Measurements from ENCODE around the gene RAB8B.

Gene RAB8B

DNA sequence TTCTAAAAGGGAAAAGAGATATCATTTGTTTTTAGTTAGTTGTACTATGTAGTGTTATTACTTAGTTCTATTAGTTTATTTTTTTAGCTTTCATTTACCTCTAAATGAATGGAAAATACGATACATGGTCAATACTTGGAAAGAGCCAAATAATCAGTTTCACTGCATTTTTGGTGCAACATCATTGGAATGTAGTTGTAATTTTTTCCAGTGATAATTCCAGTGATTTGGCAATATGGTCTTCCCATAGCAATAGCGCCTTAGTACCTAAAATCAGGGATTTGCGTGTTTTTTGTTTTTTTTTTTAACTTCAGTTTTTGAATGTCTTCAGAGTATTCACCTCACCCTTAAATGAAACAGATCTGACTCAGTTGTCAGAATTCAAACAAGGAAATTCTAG, 41.8 kb downstream of the RAB8B start:
- DNase-seq (ENCODE audit: low read depth): no peak
- TF ChIP-seq MYC (IDR thresholded peaks at IDR 0.05; ENCODE audit: low read depth, low read length) (no peak), POLR2A (IDR thresholded peaks at IDR 0.05; ENCODE audit: extremely low read depth, insufficient read length) (no peak)
- TF ChIP-seq, protein P1, sequence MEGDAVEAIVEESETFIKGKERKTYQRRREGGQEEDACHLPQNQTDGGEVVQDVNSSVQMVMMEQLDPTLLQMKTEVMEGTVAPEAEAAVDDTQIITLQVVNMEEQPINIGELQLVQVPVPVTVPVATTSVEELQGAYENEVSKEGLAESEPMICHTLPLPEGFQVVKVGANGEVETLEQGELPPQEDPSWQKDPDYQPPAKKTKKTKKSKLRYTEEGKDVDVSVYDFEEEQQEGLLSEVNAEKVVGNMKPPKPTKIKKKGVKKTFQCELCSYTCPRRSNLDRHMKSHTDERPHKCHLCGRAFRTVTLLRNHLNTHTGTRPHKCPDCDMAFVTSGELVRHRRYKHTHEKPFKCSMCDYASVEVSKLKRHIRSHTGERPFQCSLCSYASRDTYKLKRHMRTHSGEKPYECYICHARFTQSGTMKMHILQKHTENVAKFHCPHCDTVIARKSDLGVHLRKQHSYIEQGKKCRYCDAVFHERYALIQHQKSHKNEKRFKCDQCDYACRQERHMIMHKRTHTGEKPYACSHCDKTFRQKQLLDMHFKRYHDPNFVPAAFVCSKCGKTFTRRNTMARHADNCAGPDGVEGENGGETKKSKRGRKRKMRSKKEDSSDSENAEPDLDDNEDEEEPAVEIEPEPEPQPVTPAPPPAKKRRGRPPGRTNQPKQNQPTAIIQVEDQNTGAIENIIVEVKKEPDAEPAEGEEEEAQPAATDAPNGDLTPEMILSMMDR (IDR thresholded peaks at IDR 0.05; ENCODE audit: low read depth, low read length): no peak
- TF ChIP-seq, protein P2, sequence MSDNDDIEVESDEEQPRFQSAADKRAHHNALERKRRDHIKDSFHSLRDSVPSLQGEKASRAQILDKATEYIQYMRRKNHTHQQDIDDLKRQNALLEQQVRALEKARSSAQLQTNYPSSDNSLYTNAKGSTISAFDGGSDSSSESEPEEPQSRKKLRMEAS (IDR thresholded peaks at IDR 0.05; ENCODE audit: low read depth, low read length): no peak
- H3K4me3 ChIP-seq (ENCODE audit: low read depth, low read length): no peak overlapping the region

DNA sequence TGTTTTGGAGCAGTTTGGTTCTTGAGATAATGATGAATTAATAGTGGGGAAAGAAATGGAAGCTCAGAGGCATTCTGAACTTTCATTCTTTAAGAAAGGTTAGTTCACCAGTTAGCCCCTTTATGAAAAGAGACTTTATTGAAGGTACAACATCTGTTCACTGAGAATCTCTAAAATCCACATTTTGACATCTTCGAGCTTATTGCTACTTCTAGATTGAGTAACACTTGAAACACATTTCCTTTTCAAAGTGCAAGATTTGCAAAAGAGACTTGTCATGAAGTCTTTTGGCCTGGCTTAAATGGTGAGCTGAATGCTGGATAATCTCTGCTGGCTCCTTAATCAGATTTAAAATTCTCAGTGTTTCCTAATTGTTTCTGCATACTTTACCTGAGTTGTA, 42.3 kb downstream of the RAB8B start:
- H3K4me3 ChIP-seq (ENCODE audit: low read depth, low read length): no peak overlapping the region
- peak; percentile 32 for DNase-seq (ENCODE audit: low read depth)
- TF ChIP-seq MYC (IDR thresholded peaks at IDR 0.05; ENCODE audit: low read depth, low read length): no peak
- no peak for TF ChIP-seq POLR2A (IDR thresholded peaks at IDR 0.05; ENCODE audit: extremely low read depth, insufficient read length)

GRCh38 chr15:63232405-63232804, 43.0 kb downstream of the RAB8B start:
- DNase-seq (ENCODE audit: low read depth): peak; percentile 37
- TF ChIP-seq, protein P2 (IDR thresholded peaks at IDR 0.05; ENCODE audit: low read depth, low read length): no peak
- TF ChIP-seq POLR2A (IDR thresholded peaks at IDR 0.05; ENCODE audit: extremely low read depth, insufficient read length): no peak
- TF ChIP-seq, protein P1 (IDR thresholded peaks at IDR 0.05; ENCODE audit: low read depth, low read length): no peak
- no peak overlapping the region for H3K4me3 ChIP-seq (ENCODE audit: low read depth, low read length)

DNA sequence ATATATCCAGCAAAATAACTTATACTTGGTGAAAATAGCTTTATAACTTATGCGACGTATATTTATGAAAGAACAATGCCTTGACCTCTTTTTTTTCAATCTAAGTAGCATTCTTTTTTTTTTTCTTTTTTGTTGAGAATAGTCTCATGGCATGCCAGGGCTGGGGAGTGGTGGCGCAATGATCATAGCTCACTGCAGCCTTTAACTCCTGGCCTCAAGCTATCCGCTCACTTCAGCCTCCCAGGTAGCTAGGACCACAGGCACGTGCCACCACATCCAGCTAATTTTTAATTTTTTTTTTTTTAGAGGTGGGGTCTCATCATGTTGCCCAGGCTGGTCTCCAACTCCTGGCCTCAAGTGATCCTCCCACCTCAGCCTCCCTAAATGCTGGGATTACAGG, 43.5 kb downstream of the RAB8B start:
- no peak overlapping the region for H3K4me3 ChIP-seq (ENCODE audit: low read depth, low read length)
- peak; percentile 37 for DNase-seq (ENCODE audit: low read depth)
- TF ChIP-seq, protein P2 (IDR thresholded peaks at IDR 0.05; ENCODE audit: low read depth, low read length): no peak
- TF ChIP-seq MYC (IDR thresholded peaks at IDR 0.05; ENCODE audit: low read depth, low read length) (no peak), POLR2A (IDR thresholded peaks at IDR 0.05; ENCODE audit: extremely low read depth, insufficient read length) (no peak)
- TF ChIP-seq, protein P1 (IDR thresholded peaks at IDR 0.05; ENCODE audit: low read depth, low read length): no peak

DNA sequence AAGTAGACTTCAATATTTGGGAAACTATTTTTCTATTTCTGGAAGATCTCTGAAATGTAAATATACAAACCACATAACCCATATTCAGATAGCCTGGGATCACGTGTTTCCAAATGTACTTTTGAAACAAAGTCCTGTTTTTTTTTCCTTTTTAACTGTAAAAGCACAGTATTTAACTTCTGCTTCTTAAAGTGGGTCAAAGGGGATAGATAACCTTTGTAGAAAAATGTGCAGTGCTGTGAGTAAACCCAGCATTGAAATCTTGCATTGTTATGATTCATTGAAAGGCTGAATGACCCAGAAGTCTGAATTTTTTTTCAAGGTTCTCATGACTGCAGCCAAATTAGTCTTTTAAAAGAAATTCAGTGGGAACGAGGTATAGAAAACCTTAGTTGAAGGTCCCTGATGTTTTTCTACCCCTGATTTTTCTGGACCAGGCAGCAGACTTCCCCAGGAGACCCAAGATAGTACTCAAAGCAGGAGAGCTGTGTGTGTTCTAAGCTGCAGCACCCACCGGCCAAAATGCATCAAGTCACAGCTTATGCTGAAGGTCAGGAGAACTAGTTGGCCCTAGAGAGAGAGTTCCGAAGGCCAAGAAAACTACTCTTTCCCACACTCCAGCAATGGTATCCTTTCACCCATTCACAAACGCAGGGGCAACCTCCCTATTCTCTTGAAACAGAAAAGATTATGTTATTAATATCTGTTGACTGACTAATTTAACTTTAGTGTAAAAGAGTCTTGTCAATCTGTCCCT, 44.4 kb downstream of the RAB8B start:
- DNase-seq (ENCODE audit: low read depth): no peak
- TF ChIP-seq POLR2A (IDR thresholded peaks at IDR 0.05; ENCODE audit: extremely low read depth, insufficient read length): no peak
- no peak for TF ChIP-seq MYC (IDR thresholded peaks at IDR 0.05; ENCODE audit: low read depth, low read length)
- TF ChIP-seq, protein P1 (IDR thresholded peaks at IDR 0.05; ENCODE audit: low read depth, low read length): no peak
- TF ChIP-seq, protein P2 (IDR thresholded peaks at IDR 0.05; ENCODE audit: low read depth, low read length): no peak
- no peak overlapping the region for H3K4me3 ChIP-seq (ENCODE audit: low read depth, low read length)

- no peak overlapping the region for H3K4me3 ChIP-seq (ENCODE audit: low read depth, low read length)
- DNase-seq (ENCODE audit: low read depth): no peak
- TF ChIP-seq, protein P1 (IDR thresholded peaks at IDR 0.05; ENCODE audit: low read depth, low read length): no peak
- TF ChIP-seq MYC (IDR thresholded peaks at IDR 0.05; ENCODE audit: low read depth, low read length): no peak
- TF ChIP-seq POLR2A (IDR thresholded peaks at IDR 0.05; ENCODE audit: extremely low read depth, insufficient read length): no peak
- TF ChIP-seq, protein P2 (IDR thresholded peaks at IDR 0.05; ENCODE audit: low read depth, low read length): no peak
Observed at GRCh38 chr15:63234451-63234870, 45.1 kb downstream of the RAB8B start.

Data from NB4 (cell line).